ENCODE measurements around the gene CACNA1C. TPM values are rescaled to one million over a fixed set of nuclear protein-coding genes. Genes with fewer than 3 reads are reported as not detected.
A peak's percentile ranks its signal among the peaks of the same experiment; 100 is the strongest.

CACNA1C gene
- total RNA-seq, 1 donor from 2014 or later: 1.6 TPM

DNA sequence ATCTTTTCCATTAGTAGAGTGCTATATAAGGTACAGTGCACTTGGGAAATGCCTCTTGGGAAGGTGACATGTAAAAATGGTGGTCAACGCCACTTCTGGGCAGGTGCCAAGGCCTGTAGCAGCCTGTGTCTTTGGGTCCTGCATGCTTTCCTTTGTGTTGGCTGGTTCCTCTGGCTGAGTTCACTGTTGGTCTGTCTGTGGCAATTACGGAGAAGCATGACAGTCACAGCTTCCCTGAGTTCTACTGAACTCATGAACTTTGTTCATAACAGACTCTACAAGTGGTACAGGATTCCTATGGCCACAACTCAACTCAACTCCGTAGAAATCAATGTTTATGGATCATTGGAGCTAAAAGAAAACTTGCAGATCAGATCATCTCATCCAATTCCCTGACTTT is 98.0 kb downstream of the CACNA1C start:
- no peaks in the 10 kb centered on the region for H3K9me3 Mint-ChIP-seq
- TF ChIP-seq, protein P1, sequence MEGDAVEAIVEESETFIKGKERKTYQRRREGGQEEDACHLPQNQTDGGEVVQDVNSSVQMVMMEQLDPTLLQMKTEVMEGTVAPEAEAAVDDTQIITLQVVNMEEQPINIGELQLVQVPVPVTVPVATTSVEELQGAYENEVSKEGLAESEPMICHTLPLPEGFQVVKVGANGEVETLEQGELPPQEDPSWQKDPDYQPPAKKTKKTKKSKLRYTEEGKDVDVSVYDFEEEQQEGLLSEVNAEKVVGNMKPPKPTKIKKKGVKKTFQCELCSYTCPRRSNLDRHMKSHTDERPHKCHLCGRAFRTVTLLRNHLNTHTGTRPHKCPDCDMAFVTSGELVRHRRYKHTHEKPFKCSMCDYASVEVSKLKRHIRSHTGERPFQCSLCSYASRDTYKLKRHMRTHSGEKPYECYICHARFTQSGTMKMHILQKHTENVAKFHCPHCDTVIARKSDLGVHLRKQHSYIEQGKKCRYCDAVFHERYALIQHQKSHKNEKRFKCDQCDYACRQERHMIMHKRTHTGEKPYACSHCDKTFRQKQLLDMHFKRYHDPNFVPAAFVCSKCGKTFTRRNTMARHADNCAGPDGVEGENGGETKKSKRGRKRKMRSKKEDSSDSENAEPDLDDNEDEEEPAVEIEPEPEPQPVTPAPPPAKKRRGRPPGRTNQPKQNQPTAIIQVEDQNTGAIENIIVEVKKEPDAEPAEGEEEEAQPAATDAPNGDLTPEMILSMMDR (conservative IDR thresholded peaks at IDR 0.05): no peak
- DNase-seq (ENCODE audit: low read depth, low spot score): no peak
- peaks cover 22% of the 10 kb centered on the region for H3K4me1 Mint-ChIP-seq
- no peaks in the 10 kb centered on the region for H3K27me3 Mint-ChIP-seq (ENCODE audit: low read depth)
- no peak overlapping the region for H3K27ac Mint-ChIP-seq (ENCODE audit: unreplicated experiment)
- no peak overlapping the region for H3K4me3 Mint-ChIP-seq
- H3K36me3 Mint-ChIP-seq (ENCODE audit: low read depth): no peaks in the 10 kb centered on the region

DNA sequence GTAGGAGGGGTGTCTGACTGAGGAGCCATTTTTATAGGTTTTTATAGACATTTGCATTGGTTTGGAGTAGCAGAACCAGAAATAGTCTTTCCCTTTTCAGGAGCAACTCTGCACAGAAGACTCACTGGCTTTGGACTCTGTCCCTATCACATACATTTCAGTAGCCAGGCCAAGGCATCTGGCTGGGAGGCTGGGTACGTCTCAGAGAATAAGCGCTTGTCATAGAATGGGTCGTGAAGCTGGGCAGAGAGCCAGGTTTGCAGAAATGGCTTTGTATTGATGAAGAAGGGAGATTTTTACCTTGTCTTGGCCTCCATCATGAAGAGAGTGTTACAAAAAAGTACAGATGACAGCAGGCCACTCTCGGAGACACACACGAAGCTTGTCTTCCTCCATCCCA is 98.6 kb downstream of the CACNA1C start:
- Mint-ChIP-seq H3K4me3 (no peak overlapping the region), H3K4me1 (peaks cover 23% of the 10 kb centered on the region), H3K27me3 (ENCODE audit: low read depth) (no peaks in the 10 kb centered on the region), H3K27ac (ENCODE audit: unreplicated experiment) (peak overlapping the region; percentile 5), H3K9me3 (no peaks in the 10 kb centered on the region), H3K36me3 (ENCODE audit: low read depth) (no peaks in the 10 kb centered on the region)
- TF ChIP-seq, protein P1 (conservative IDR thresholded peaks at IDR 0.05): no peak
- DNase-seq (ENCODE audit: low read depth, low spot score): no peak

DNA sequence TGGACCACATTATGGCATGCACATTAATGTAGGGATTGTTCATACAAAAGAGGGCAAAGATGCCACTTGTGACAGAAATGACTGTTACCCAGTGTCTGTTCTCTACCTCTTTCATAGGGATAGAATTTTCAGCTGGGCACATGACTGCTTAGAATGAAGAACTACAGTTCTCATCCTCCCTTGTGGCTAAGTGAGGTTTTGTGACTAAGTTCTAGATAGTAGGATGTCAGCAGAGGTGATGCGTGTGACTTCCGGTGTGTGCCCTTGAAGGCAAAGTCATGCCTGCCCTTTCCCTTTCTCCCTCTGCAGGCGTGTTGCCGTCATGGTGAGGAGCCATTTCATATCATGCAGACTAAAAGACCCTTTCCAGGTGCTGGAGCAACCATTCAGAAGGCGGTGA is 99.3 kb downstream of the CACNA1C start:
- TF ChIP-seq, protein P1 (conservative IDR thresholded peaks at IDR 0.05): no peak
- H3K27me3 Mint-ChIP-seq (ENCODE audit: low read depth): no peaks in the 10 kb centered on the region
- H3K36me3 Mint-ChIP-seq (ENCODE audit: low read depth): no peaks in the 10 kb centered on the region
- no peak for DNase-seq (ENCODE audit: low read depth, low spot score)
- no peak overlapping the region for H3K4me3 Mint-ChIP-seq
- no peaks in the 10 kb centered on the region for H3K9me3 Mint-ChIP-seq
- H3K4me1 Mint-ChIP-seq: peaks cover 23% of the 10 kb centered on the region
- no peak overlapping the region for H3K27ac Mint-ChIP-seq (ENCODE audit: unreplicated experiment)

DNA sequence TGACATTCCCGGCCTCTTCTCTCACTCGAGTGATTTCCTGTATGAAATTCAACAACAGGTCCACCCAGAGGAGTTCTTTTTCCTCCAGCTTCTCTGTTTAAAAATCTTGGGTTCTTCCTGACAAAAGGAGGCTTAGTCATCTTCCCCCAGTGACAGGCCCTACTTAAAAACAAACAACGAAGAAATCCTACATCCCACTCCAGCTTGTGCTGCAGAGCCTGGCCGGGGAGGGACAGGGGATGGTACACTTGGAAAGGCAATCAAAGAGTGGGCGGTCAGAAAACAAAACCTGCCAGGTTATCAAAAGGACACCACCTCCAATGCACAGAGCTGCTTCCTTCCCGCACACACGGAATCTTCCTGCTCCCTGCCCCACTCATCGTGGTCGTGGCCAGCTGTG is 101.3 kb downstream of the CACNA1C start:
- H3K9me3 Mint-ChIP-seq: no peaks in the 10 kb centered on the region
- no peak overlapping the region for H3K4me3 Mint-ChIP-seq
- H3K4me1 Mint-ChIP-seq: peaks cover 23% of the 10 kb centered on the region
- TF ChIP-seq, protein P1 (conservative IDR thresholded peaks at IDR 0.05): no peak
- H3K27me3 Mint-ChIP-seq (ENCODE audit: low read depth): no peaks in the 10 kb centered on the region
- no peak for DNase-seq (ENCODE audit: low read depth, low spot score)
- H3K36me3 Mint-ChIP-seq (ENCODE audit: low read depth): no peaks in the 10 kb centered on the region
- no peak overlapping the region for H3K27ac Mint-ChIP-seq (ENCODE audit: unreplicated experiment)

DNA sequence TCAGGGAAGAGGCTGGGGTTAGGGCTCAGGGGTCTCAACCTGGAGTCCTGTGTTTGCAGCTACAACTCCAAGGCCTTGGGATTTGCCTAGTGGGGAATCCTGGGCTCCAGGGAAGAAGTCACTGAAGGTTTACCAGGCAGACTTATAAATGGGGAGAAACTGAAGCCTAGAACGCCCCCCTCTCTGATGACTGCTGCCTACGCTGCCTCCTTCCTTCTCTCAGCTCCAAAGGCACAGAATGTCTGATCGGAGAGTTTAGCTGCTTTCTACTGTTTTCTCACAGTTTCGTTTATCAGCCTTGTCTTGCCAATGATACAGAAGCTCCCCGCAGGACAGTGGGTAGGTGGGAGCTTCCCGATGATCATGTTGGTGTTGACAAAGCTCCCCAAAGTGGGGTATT is 101.7 kb downstream of the CACNA1C start:
- DNase-seq (ENCODE audit: low read depth, low spot score): no peak
- Mint-ChIP-seq H3K4me1 (peaks cover 23% of the 10 kb centered on the region), H3K4me3 (no peak overlapping the region), H3K27me3 (ENCODE audit: low read depth) (no peaks in the 10 kb centered on the region), H3K36me3 (ENCODE audit: low read depth) (no peaks in the 10 kb centered on the region), H3K27ac (ENCODE audit: unreplicated experiment) (no peak overlapping the region), H3K9me3 (no peaks in the 10 kb centered on the region)
- TF ChIP-seq, protein P1 (conservative IDR thresholded peaks at IDR 0.05): no peak

DNA sequence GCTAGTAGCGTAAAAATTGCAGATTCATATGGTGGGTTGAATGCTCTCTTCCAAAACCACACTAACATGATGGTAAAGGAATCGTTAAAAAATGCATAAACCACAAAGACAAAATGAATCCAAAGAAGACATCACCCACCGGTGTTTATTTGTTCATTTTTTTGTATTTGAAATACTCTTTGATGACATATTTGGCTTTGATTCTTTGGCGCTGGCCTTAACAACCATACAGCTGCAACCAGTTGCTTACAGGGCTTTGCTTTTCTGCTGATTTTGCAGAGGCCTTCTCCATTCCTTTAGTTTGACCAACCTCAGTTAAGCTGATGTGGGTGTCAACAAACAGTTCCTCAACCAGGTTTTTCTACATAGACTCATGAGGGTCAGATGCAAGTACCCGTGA is 103.5 kb downstream of the CACNA1C start:
- Mint-ChIP-seq H3K27me3 (ENCODE audit: low read depth) (no peaks in the 10 kb centered on the region), H3K4me3 (no peak overlapping the region), H3K4me1 (peaks cover 23% of the 10 kb centered on the region), H3K27ac (ENCODE audit: unreplicated experiment) (no peak overlapping the region), H3K36me3 (ENCODE audit: low read depth) (no peaks in the 10 kb centered on the region), H3K9me3 (no peaks in the 10 kb centered on the region)
- DNase-seq (ENCODE audit: low read depth, low spot score): no peak
- TF ChIP-seq, protein P1 (conservative IDR thresholded peaks at IDR 0.05): no peak
